Keratinocyte (primary cell): Measurements from ENCODE around the gene PLCH2. TPM values are rescaled to one million over a fixed set of nuclear protein-coding genes. Genes with fewer than 3 reads are reported as not detected.

Source experiments
- DNase-seq: peaks from one replicate; pipeline ENCODE4 v3.0.0-alpha.2; 2011; ENCODE audit warnings: low read depth, missing footprints, low spot score
- FAIRE-seq: peaks from 2 replicates; lab custom pipeline; 2011; peaks lifted over from hg19 to GRCh38; lab: Jason Lieb, UNC
- H2AFZ ChIP-seq: 2 replicates; pipeline ENCODE4 v1.6.0; 2012; ENCODE audit warnings: low read length, control low read depth, inconsistent platforms; ENCODE audit not compliant: control insufficient read depth
- H3K27ac ChIP-seq: 2 replicates; pipeline ENCODE4 v1.5.1; 2011; ENCODE audit warnings: low read length; ENCODE audit not compliant: control insufficient read depth, insufficient read depth
- H3K27me3 ChIP-seq: 3 replicates; pipeline ENCODE4 v1.6.0; 2011; ENCODE audit warnings: low read length; ENCODE audit not compliant: control insufficient read depth, insufficient read depth; ENCODE audit errors: extremely low read depth
- H3K36me3 ChIP-seq, 2 experiments: 2 replicates in 1 of 2; 3 replicates in 1 of 2; pipeline ENCODE4 v1.5.1; 2011; ENCODE audit warnings: low read length in 2 of 2, mild to moderate bottlenecking in 1 of 2; ENCODE audit not compliant: control insufficient read depth in 2 of 2, insufficient read depth in 2 of 2; ENCODE audit errors: extremely low read depth in 1 of 2
- H3K4me1 ChIP-seq: 3 replicates; pipeline ENCODE4 v1.5.1; 2011; ENCODE audit warnings: low read length; ENCODE audit not compliant: control insufficient read depth, insufficient read depth; ENCODE audit errors: extremely low read depth
- H3K4me2 ChIP-seq: 3 replicates; pipeline ENCODE4 v1.6.0; 2011; ENCODE audit warnings: low read depth, low read length; ENCODE audit not compliant: control insufficient read depth, insufficient read depth; ENCODE audit errors: extremely low read depth
- H3K4me3 ChIP-seq, 3 experiments: fragments of 200-600 bp in 1 of 3; sonication (generic) in 1 of 3; 2 replicates in 2 of 3; 3 replicates in 1 of 3; pipeline ENCODE4 v1.5.1; 2011 to 2016; ENCODE audit warnings: low read length in 3 of 3, mild to moderate bottlenecking in 3 of 3, control low read depth in 2 of 3, inconsistent platforms in 1 of 3, low read depth in 1 of 3, mixed read lengths in 1 of 3, mixed run types in 1 of 3, moderate library complexity in 1 of 3; ENCODE audit not compliant: control insufficient read depth in 2 of 3, insufficient read depth in 2 of 3; ENCODE audit errors: extremely low read depth in 1 of 3
- H3K79me2 ChIP-seq: 2 replicates; pipeline ENCODE4 v1.6.0; 2012; ENCODE audit warnings: low read length; ENCODE audit not compliant: control insufficient read depth, insufficient read depth
- H3K9ac ChIP-seq: 3 replicates; pipeline ENCODE4 v1.6.0; 2011; ENCODE audit warnings: low read length; ENCODE audit not compliant: control insufficient read depth, insufficient read depth; ENCODE audit errors: extremely low read depth
- H3K9me1 ChIP-seq: 3 replicates; pipeline ENCODE4 v1.6.0; 2011; ENCODE audit warnings: low read length; ENCODE audit not compliant: control insufficient read depth, insufficient read depth; ENCODE audit errors: extremely low read depth
- H3K9me3 ChIP-seq: 2 replicates; pipeline ENCODE4 v1.5.1; 2012; ENCODE audit warnings: low read depth, low read length; ENCODE audit not compliant: control insufficient read depth
- H4K20me1 ChIP-seq: 3 replicates; pipeline ENCODE4 v1.6.0; 2011; ENCODE audit warnings: low read length; ENCODE audit not compliant: control insufficient read depth, insufficient read depth; ENCODE audit errors: extremely low read depth
- EZH2 ChIP-seq: IDR thresholded peaks from one replicate; pipeline ENCODE4 v1.6.1; 2012; ENCODE audit warnings: inconsistent platforms, mild to moderate bottlenecking, low read length, moderate library complexity
- dilution Hi-C: fragments of 300-500 bp; cut with MboI; formaldehyde crosslinking; loops from one replicate; pipeline ENCODE4 v1.7.0; 2020; ENCODE audit warnings: low sequenced_read_pairs; ENCODE audit not compliant: extremely low pct_ligation_motif_present
- polyA plus RNA-seq, 5 experiments: library from polyadenylated mRNA; depleted of rRNA in 3 of 5; stranded (reverse) in 3 of 5; stranded (forward) in 1 of 5; unstranded in 1 of 5; fragments of >200 nt; gene quantifications; 1 replicate in 1 of 5; 2 replicates in 3 of 5; 3 replicates in 1 of 5; pipeline versions ENCODE4 v1.2.1 to v1.2.3, GENCODE V29; 2011 to 2012; ENCODE audit warnings: missing spikeins in 2 of 5, low read depth in 1 of 5, low replicate concordance in 1 of 5
- TF ChIP-seq, protein P1 (sequence below), 3 experiments: IDR thresholded peaks in 1 of 3; conservative IDR thresholded peaks in 1 of 3; optimal IDR thresholded peaks in 1 of 3; 2 replicates in 2 of 3; 3 replicates in 1 of 3; pipeline versions ENCODE3 to v1.5.1; 2011; ENCODE audit warnings: low read length in 3 of 3, mild to moderate bottlenecking in 3 of 3, moderate library complexity in 2 of 3, control low read depth in 1 of 3, inconsistent platforms in 1 of 3; ENCODE audit not compliant: insufficient read depth in 2 of 3; ENCODE audit errors: extremely low read depth in 1 of 3

Gene PLCH2
- polyA plus RNA-seq, 1 donor (not counting 4 experiments of a cell fraction or from before 2014, with no cell fraction given) = 57.4 TPM

DNA sequence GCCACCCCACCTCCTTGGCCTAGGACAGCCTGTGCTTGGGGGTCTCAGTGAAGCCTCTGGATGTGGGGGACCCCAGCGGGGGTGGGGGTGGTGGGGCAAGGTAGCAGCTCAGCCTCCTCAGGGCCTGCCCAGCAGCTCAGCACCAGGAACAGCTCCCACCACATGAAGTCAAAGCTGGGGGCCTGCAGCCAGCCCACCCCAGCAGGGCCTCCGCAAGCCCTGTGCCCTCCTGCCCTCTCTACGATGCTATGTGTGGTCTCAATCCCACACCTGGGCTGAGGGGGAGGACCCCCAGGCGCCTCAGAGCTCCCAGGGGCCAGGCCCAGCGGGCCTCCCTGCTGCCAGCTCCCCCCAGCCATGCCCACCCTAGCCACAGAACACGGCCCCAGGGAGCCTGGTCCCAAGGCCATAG lies 31.7 kb downstream of the PLCH2 start:
- H3K27ac ChIP-seq = no peak overlapping the region
- no peak for FAIRE-seq

DNA sequence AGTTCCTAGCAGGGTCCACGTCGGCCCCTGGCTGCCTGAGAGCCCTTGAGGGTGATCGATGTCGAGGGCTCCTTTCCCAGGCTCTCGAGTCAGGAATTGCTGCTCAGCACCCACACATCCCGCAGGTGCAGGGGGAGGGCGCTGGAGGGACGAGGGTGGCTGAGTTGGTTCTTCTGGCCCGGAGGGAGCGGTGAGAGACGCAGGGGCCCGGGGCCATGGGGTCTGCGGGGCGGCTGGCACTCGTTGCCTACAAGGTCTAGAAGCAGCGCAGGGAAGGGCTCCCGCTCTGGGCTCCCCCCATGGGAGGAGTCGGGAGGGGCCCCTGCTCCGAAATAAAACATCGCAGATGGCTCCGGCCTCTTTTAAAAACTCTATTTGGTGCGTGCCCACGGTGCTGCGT lies 32.1 kb downstream of the PLCH2 start:
- FAIRE-seq (no peak), DNase-seq (no peak)
- no peak overlapping the region for H3K27ac ChIP-seq
- H3K9me1 ChIP-seq = no peaks in the 10 kb centered on the region
- H3K9me3 ChIP-seq = no peaks in the 10 kb centered on the region
- peaks cover 13 to 15% of the 10 kb centered on the region in 2 experiments for H3K36me3 ChIP-seq
- H3K4me3 ChIP-seq = no peak overlapping the region
- dilution Hi-C loops = no loop called here
- H3K4me2 ChIP-seq = no peak overlapping the region
- H3K4me1 ChIP-seq = no peaks in the 10 kb centered on the region
- no peaks in the 10 kb centered on the region for H3K79me2 ChIP-seq
- no peak overlapping the region for H3K9ac ChIP-seq
- H2AFZ ChIP-seq = no peak overlapping the region
- H3K27me3 ChIP-seq = no peaks in the 10 kb centered on the region
- TF ChIP-seq EZH2 = no peak
- TF ChIP-seq, protein P1, sequence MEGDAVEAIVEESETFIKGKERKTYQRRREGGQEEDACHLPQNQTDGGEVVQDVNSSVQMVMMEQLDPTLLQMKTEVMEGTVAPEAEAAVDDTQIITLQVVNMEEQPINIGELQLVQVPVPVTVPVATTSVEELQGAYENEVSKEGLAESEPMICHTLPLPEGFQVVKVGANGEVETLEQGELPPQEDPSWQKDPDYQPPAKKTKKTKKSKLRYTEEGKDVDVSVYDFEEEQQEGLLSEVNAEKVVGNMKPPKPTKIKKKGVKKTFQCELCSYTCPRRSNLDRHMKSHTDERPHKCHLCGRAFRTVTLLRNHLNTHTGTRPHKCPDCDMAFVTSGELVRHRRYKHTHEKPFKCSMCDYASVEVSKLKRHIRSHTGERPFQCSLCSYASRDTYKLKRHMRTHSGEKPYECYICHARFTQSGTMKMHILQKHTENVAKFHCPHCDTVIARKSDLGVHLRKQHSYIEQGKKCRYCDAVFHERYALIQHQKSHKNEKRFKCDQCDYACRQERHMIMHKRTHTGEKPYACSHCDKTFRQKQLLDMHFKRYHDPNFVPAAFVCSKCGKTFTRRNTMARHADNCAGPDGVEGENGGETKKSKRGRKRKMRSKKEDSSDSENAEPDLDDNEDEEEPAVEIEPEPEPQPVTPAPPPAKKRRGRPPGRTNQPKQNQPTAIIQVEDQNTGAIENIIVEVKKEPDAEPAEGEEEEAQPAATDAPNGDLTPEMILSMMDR (optimal IDR thresholded peaks at IDR 0.05 in 1 of 3, IDR thresholded peaks at IDR 0.05 in 1 of 3, conservative IDR thresholded peaks at IDR 0.05 in 1 of 3; ENCODE audit: extremely low read depth in 1 of 3, insufficient read depth in 2 of 3, low read length in 3 of 3) = no peak
- peaks cover 4% of the 10 kb centered on the region for H4K20me1 ChIP-seq

More for the DNA sequence above, 31.7 kb downstream of the PLCH2 start:
- DNase-seq = no peak
- H3K27me3 ChIP-seq = no peaks in the 10 kb centered on the region
- H3K4me2 ChIP-seq = no peak overlapping the region
- dilution Hi-C loops = no loop called here
- H3K79me2 ChIP-seq = no peaks in the 10 kb centered on the region
- no peak overlapping the region for H3K9ac ChIP-seq
- H3K4me3 ChIP-seq = no peak overlapping the region
- no peaks in the 10 kb centered on the region for H3K9me3 ChIP-seq
- peaks cover 13% of the 10 kb centered on the region in 2 experiments for H3K36me3 ChIP-seq
- no peaks in the 10 kb centered on the region for H3K4me1 ChIP-seq
- no peak overlapping the region for H2AFZ ChIP-seq
- peaks cover 4% of the 10 kb centered on the region for H4K20me1 ChIP-seq
- TF ChIP-seq EZH2 = no peak
- TF ChIP-seq, protein P1 (optimal IDR thresholded peaks at IDR 0.05 in 1 of 3, IDR thresholded peaks at IDR 0.05 in 1 of 3, conservative IDR thresholded peaks at IDR 0.05 in 1 of 3; ENCODE audit: extremely low read depth in 1 of 3, insufficient read depth in 2 of 3, low read length in 3 of 3) = no peak
- no peaks in the 10 kb centered on the region for H3K9me1 ChIP-seq
